ENCODE measurements around the gene APOBEC3A. TPM values are rescaled to one million over a fixed set of nuclear protein-coding genes. Genes with fewer than 3 reads are reported as not detected.

APOBEC3A gene
- total and polyA plus RNA-seq, 2 of the 13 experiments (the other 11 are each of a cell fraction or from before 2014, with no cell fraction given), result not detected

- Histone ChIP-seq H3K9me3 (ENCODE audit: low read length) (no peaks in the 10 kb centered on the region), H3K4me1 (ENCODE audit: insufficient read depth, low read length) (peaks cover 16% of the 10 kb centered on the region), H3K36me3 (replicated peaks in 1 of 2; ENCODE audit: control insufficient read depth in 1 of 2, insufficient read depth in 2 of 2, low read length in 2 of 2) (no peaks in the 10 kb centered on the region), H3K79me2 (ENCODE audit: insufficient read depth, low read length) (no peaks in the 10 kb centered on the region), H3K27me3 (ENCODE audit: control insufficient read depth in 1 of 2, insufficient read depth in 2 of 2, low read length in 2 of 2) (peaks cover 2 to 4% of the 10 kb centered on the region in 2 experiments; a peak in 2 of 5 replicates), H2AFZ (ENCODE audit: low read length) (no peak overlapping the region), H3K4me2 (ENCODE audit: low read depth, low read length) (no peak overlapping the region), H3K9ac (ENCODE audit: insufficient read depth, low read depth, low read length) (no peak overlapping the region), H4K20me1 (ENCODE audit: insufficient read depth, low read length) (no peaks in the 10 kb centered on the region), H3K27ac (ENCODE audit: extremely low read length, insufficient read depth, low read length) (no peak overlapping the region), H3K4me3 (replicated peaks in 1 of 3; ENCODE audit: insufficient read depth in 1 of 3, low read depth in 2 of 3, low read length in 3 of 3) (no peak overlapping the region)
- CTCF ChIA-PET (ENCODE audit: low intra/inter-chr PET ratio, low total read pairs), result no interaction called here
- intact Hi-C loops (cut with micrococcal nuclease; ENCODE audit: unreplicated experiment), result no loop called here
- in situ Hi-C loops (cut with HindIII; ENCODE audit: extremely low pct_ligation_motif_present, low pct_unique_long_range_greater_than_20kb), result no loop called here
- 76% methylated on average over 13 of the region's 13 CpGs for WGBS (ENCODE audit: low lambda C conversion rate)
- no peak for DNase-seq (ENCODE audit: low spot score)
- no TSS peak for BruUV-seq (replicated peaks)
- FAIRE-seq, result no peak
- POLR2A ChIA-PET, result no interaction called here
- no peak for ATAC-seq
- TF ChIP-seq ATF7-NPFF (CRISPR knock-in tag; IDR thresholded peaks at IDR 0.05; ENCODE audit: low read depth) (no peak), ATAD3A (CRISPR knock-in tag; IDR thresholded peaks at IDR 0.05) (no peak), CAMTA2 (CRISPR knock-in tag; IDR thresholded peaks at IDR 0.05; ENCODE audit: borderline replicate concordance) (no peak)
Observed at GRCh38 chr22:38935616-38936015, 21.8 kb upstream of the APOBEC3A start.

- intact Hi-C loops (cut with micrococcal nuclease; ENCODE audit: unreplicated experiment), result no loop called here
- Histone ChIP-seq H2AFZ (ENCODE audit: low read length) (no peak overlapping the region), H3K9ac (ENCODE audit: insufficient read depth, low read depth, low read length) (no peak overlapping the region), H3K4me3 (replicated peaks in 1 of 3; ENCODE audit: insufficient read depth in 1 of 3, low read depth in 2 of 3, low read length in 3 of 3) (no peak overlapping the region), H3K27ac (ENCODE audit: extremely low read length, insufficient read depth, low read length) (no peak overlapping the region), H3K79me2 (ENCODE audit: insufficient read depth, low read length) (no peaks in the 10 kb centered on the region), H3K36me3 (replicated peaks in 1 of 2; ENCODE audit: control insufficient read depth in 1 of 2, insufficient read depth in 2 of 2, low read length in 2 of 2) (no peaks in the 10 kb centered on the region), H4K20me1 (ENCODE audit: insufficient read depth, low read length) (no peaks in the 10 kb centered on the region), H3K9me3 (ENCODE audit: low read length) (no peaks in the 10 kb centered on the region), H3K27me3 (ENCODE audit: control insufficient read depth in 1 of 2, insufficient read depth in 2 of 2, low read length in 2 of 2) (peaks cover 2 to 4% of the 10 kb centered on the region in 2 experiments; a peak in 2 of 5 replicates), H3K4me1 (ENCODE audit: insufficient read depth, low read length) (peaks cover 11% of the 10 kb centered on the region), H3K4me2 (ENCODE audit: low read depth, low read length) (no peak overlapping the region)
- no TSS peak for BruUV-seq (replicated peaks)
- no peak for FAIRE-seq
- peak; percentile 61 for ATAC-seq
- WGBS (ENCODE audit: low lambda C conversion rate), result 17% methylated on average over 13 of the region's 17 CpGs
- POLR2A ChIA-PET, result no interaction called here
- in situ Hi-C loops (cut with HindIII; ENCODE audit: extremely low pct_ligation_motif_present, low pct_unique_long_range_greater_than_20kb), result no loop called here
- CTCF ChIA-PET (ENCODE audit: low intra/inter-chr PET ratio, low total read pairs), result no interaction called here
- DNase-seq (ENCODE audit: low spot score), result no peak
- TF ChIP-seq ZNF776 (CRISPR knock-in tag; IDR thresholded peaks at IDR 0.05), result 0 out of 2 replicates have a peak, but pooled peaks have one; percentile 32
- no peak for TF ChIP-seq NFIC (IDR thresholded peaks at IDR 0.05; ENCODE audit: low read length)
- no peak for TF ChIP-seq ZNF615 (CRISPR knock-in tag; IDR thresholded peaks at IDR 0.05; ENCODE audit: borderline replicate concordance)
- TF ChIP-seq CTCF (CRISPR knock-in tag; IDR thresholded peaks at IDR 0.05), result peak; percentile 48
- no peak for TF ChIP-seq ARNTL (CRISPR knock-in tag; IDR thresholded peaks at IDR 0.05)
- 0 out of 2 replicates have a peak, but pooled peaks have one; percentile 39 for TF ChIP-seq ZNF225 (CRISPR knock-in tag; IDR thresholded peaks at IDR 0.05)
- no peak for TF ChIP-seq POLR2G (IDR thresholded peaks at IDR 0.05; ENCODE audit: low read depth, low read length)
- no peak for TF ChIP-seq ZNF441 (CRISPR knock-in tag; IDR thresholded peaks at IDR 0.05; ENCODE audit: borderline replicate concordance)
- no peak for TF ChIP-seq ZNF468 (CRISPR knock-in tag; IDR thresholded peaks at IDR 0.05)
- 0 out of 2 replicates have a peak, but pooled peaks have one; percentile 21 for TF ChIP-seq ZNF687 (CRISPR knock-in tag; IDR thresholded peaks at IDR 0.05)
- 0 out of 2 replicates have a peak, but pooled peaks have one; percentile 21 for TF ChIP-seq SALL1 (CRISPR knock-in tag; IDR thresholded peaks at IDR 0.05)
Observed at GRCh38 chr22:38936562-38936961, 20.8 kb upstream of the APOBEC3A start.
